ENCODE results near the gene KDM5C.
A peak's percentile ranks its signal among the peaks of the same experiment; 100 is the strongest.

Gene KDM5C

GRCh38 chrX:53249408-53250042, 24.5 kb upstream of the KDM5C start:
- DNase-seq = no peak

GRCh38 chrX:53247928-53248327, 22.9 kb upstream of the KDM5C start:
- DNase-seq = no peak

GRCh38 chrX:53246231-53246630, 21.2 kb upstream of the KDM5C start:
- DNase-seq = no peak

- DNase-seq = no peak
Measured at GRCh38 chrX:53244610-53245009, 19.6 kb upstream of the KDM5C start.

GRCh38 chrX:53242310-53242709, 17.3 kb upstream of the KDM5C start:
- no peak for DNase-seq

GRCh38 chrX:53241558-53241957, 16.6 kb upstream of the KDM5C start:
- no peak for DNase-seq

GRCh38 chrX:53239474-53239873, 14.5 kb upstream of the KDM5C start:
- DNase-seq = no peak

GRCh38 chrX:53237056-53237455, 12.0 kb upstream of the KDM5C start:
- DNase-seq = no peak

GRCh38 chrX:53236025-53236679, 11.1 kb upstream of the KDM5C start:
- no peak for DNase-seq

- no peak for DNase-seq
Measured at GRCh38 chrX:53235566-53235965, 10.6 kb upstream of the KDM5C start.

- no peak for DNase-seq
Measured at GRCh38 chrX:53234484-53234883, 9.5 kb upstream of the KDM5C start.

GRCh38 chrX:53233536-53233935, 8.5 kb upstream of the KDM5C start:
- DNase-seq = no peak

- DNase-seq = no peak
Measured at GRCh38 chrX:53230116-53230515, 5.1 kb upstream of the KDM5C start.

- DNase-seq = no peak
Measured at GRCh38 chrX:53227224-53227765, 2.3 kb upstream of the KDM5C start.

- peak; percentile 49 for DNase-seq
Measured at GRCh38 chrX:53223955-53224859, 800 bp downstream of the KDM5C start.

- no peak for DNase-seq
Measured at GRCh38 chrX:53223068-53223693, 1.8 kb downstream of the KDM5C start.

- DNase-seq = peak; percentile 57
Measured at GRCh38 chrX:53211391-53211978, 13.5 kb downstream of the KDM5C start.

GRCh38 chrX:53196678-53197077, 28.3 kb downstream of the KDM5C start:
- no peak for DNase-seq

- DNase-seq = no peak
Measured at GRCh38 chrX:53195401-53195800, 29.6 kb downstream of the KDM5C start.

GRCh38 chrX:53194308-53194707, 30.7 kb downstream of the KDM5C start:
- DNase-seq = no peak

- DNase-seq = no peak
Measured at GRCh38 chrX:53193093-53193492, 31.9 kb downstream of the KDM5C start.

- no peak for DNase-seq
Measured at GRCh38 chrX:53190363-53190960, 34.5 kb downstream of the KDM5C start.

Data from EL (cell line).